K562 (cell line): ENCODE data around the gene ATG13. TPM values are rescaled to one million over a fixed set of nuclear protein-coding genes. Genes with fewer than 3 reads are reported as not detected.
A peak's percentile ranks its signal among the peaks of the same experiment; 100 is the strongest.

Experiments
- CTBP1 ChIP-seq: fragments of 450-650 bp; IDR thresholded peaks from 2 replicates; pipeline ENCODE4 v1.6.1; 2016; ENCODE audit warnings: borderline replicate concordance
- EGR1 ChIP-seq: fragments of 450-650 bp; conservative IDR thresholded peaks from 2 replicates; pipeline ENCODE4 v1.6.1; 2017; ENCODE audit warnings: mild to moderate bottlenecking
- ERF ChIP-seq: fragments of 450-650 bp; formaldehyde crosslinking; IDR thresholded peaks from 2 replicates; pipeline ENCODE4 v1.4.0; 2020; ENCODE audit warnings: mild to moderate bottlenecking, mixed read lengths
- EWSR1 ChIP-seq: fragments of 450-650 bp; IDR thresholded peaks from 2 replicates; pipeline ENCODE4 v1.6.1; 2018; ENCODE audit warnings: borderline replicate concordance, mild to moderate bottlenecking, low read depth, moderate library complexity; ENCODE audit not compliant: partially characterized antibody
- KDM1A ChIP-seq, 2 experiments: fragments of 450-650 bp; IDR thresholded peaks; 2 replicates each; pipeline ENCODE4 v1.6.1; 2016; ENCODE audit warnings: mild to moderate bottlenecking in 2 of 2
- LEF1 ChIP-seq: fragments of 450-650 bp; IDR thresholded peaks from 2 replicates; pipeline ENCODE4 v1.6.1; 2016; ENCODE audit warnings: mild to moderate bottlenecking
- MEF2D ChIP-seq: conservative IDR thresholded peaks from 2 replicates; pipeline ENCODE4 v1.6.1; 2016; ENCODE audit warnings: low read depth, missing genetic modification characterization, missing compliant biosample characterization
- MTA1 ChIP-seq: fragments of 450-650 bp; IDR thresholded peaks from 2 replicates; pipeline ENCODE4 v1.6.1; 2017; ENCODE audit warnings: borderline replicate concordance
- NFE2 ChIP-seq: IDR thresholded peaks from 2 replicates; pipeline ENCODE4 v1.6.1; 2014; ENCODE audit warnings: antibody characterized with exemption, low read depth
- NR2C2 ChIP-seq, 2 experiments: fragments of 200-800 bp in 1 of 2; sonication (Bioruptor generic) in 1 of 2; sonication (generic) in 1 of 2; formaldehyde crosslinking in 1 of 2; IDR thresholded peaks; 2 replicates each; pipeline versions ENCODE4 v1.6.1 to v1.8.0; 2016 to 2022; ENCODE audit warnings: mild to moderate bottlenecking in 1 of 2, missing compliant biosample characterization in 1 of 2, missing genetic modification characterization in 1 of 2, missing genetic modification reagents in 1 of 2
- POLR2AphosphoS5 ChIP-seq: IDR thresholded peaks from 2 replicates; pipeline ENCODE4 v1.6.1; 2011; ENCODE audit warnings: mild to moderate bottlenecking, low read depth, low read length, moderate library complexity; ENCODE audit not compliant: control insufficient read depth, insufficient read depth
- PTTG1 ChIP-seq: fragments of 450-650 bp; IDR thresholded peaks from 2 replicates; pipeline ENCODE4 v1.6.1; 2016; ENCODE audit warnings: low read depth, mild to moderate bottlenecking, missing genetic modification characterization, missing compliant biosample characterization
- SNRNP70 ChIP-seq: fragments of 200-400 bp; formaldehyde crosslinking; optimal IDR thresholded peaks from 2 replicates; pipeline ENCODE3; 2017; ENCODE audit warnings: low read depth, low read length
- TARDBP ChIP-seq: fragments of 450-650 bp; IDR thresholded peaks from 2 replicates; pipeline ENCODE4 v1.6.1; 2016
- WHSC1 ChIP-seq: IDR thresholded peaks from one replicate; pipeline ENCODE4 v1.6.1; 2012; ENCODE audit warnings: low read length, control low read depth, inconsistent platforms
- ZBTB7A ChIP-seq: IDR thresholded peaks from 2 replicates; pipeline ENCODE4 v1.6.1; 2011; ENCODE audit warnings: low read depth, mild to moderate bottlenecking, low read length, moderate library complexity, borderline replicate concordance; ENCODE audit not compliant: control insufficient read depth
- ZNF24 ChIP-seq: fragments of 450-650 bp; IDR thresholded peaks from 2 replicates; pipeline ENCODE4 v1.6.1; 2016
- ZNF324 ChIP-seq: fragments of 250-450 bp; sonication (Bioruptor Pico); IDR thresholded peaks from 2 replicates; pipeline ENCODE4 v1.4.0; 2020; ENCODE audit warnings: mild to moderate bottlenecking
- ZNF431 ChIP-seq: sonication (generic); formaldehyde crosslinking; IDR thresholded peaks from 2 replicates; pipeline ENCODE4 v1.8.0; 2022; ENCODE audit warnings: mild to moderate bottlenecking, missing genetic modification reagents
- polyA plus RNA-seq, 8 experiments: library from polyadenylated mRNA; depleted of rRNA in 4 of 8; stranded (reverse) in 5 of 8; unstranded in 3 of 8; fragments of >200 nt; fragmentation: Nextera tagmentation in 2 of 8; fragmentation: Illumina TruSeq in 1 of 8; extraction: Ambion mirVana in 2 of 8; extraction: Trizol in 1 of 8; gene quantifications; 2 replicates each; pipeline versions ENCODE4 v1.2.1 to v1.2.3, GENCODE V29; 2011 to 2014; ENCODE audit warnings: inconsistent platforms in 1 of 8, missing spikeins in 1 of 8
- total RNA-seq, 7 experiments: library from RNA; depleted of rRNA in 6 of 7; stranded (reverse); fragments of >200 nt in 6 of 7; fragmentation: Illumina TruSeq in 2 of 7; extraction: Trizol in 2 of 7; gene quantifications; 2 replicates each; pipeline versions ENCODE4 v1.2.1 to v1.2.3, GENCODE V29; 2011 to 2021; ENCODE audit warnings: low replicate concordance in 1 of 7
- TF ChIP-seq, protein P1 (sequence below): fragments of 450-650 bp; formaldehyde crosslinking; IDR thresholded peaks from 2 replicates; pipeline ENCODE4 v1.4.0; 2022; ENCODE audit warnings: missing genetic modification characterization
- TF ChIP-seq, protein P2 (sequence below): fragments of 450-650 bp; IDR thresholded peaks from 2 replicates; pipeline ENCODE4 v1.6.1; 2016; ENCODE audit warnings: low read depth, mild to moderate bottlenecking, moderate library complexity
- TF ChIP-seq, protein P3 (sequence below): fragments of 250-450 bp; sonication (Bioruptor Pico); IDR thresholded peaks from 2 replicates; pipeline ENCODE4 v1.5.0; 2021; ENCODE audit warnings: mild to moderate bottlenecking, moderate library complexity
- TF ChIP-seq, protein P4 (sequence below): fragments of 250-450 bp; sonication (Bioruptor Pico); IDR thresholded peaks from 2 replicates; pipeline ENCODE4 v1.5.0; 2020; ENCODE audit warnings: mild to moderate bottlenecking, borderline replicate concordance

The ATG13 gene
- total and polyA plus RNA-seq, 9 of the 15 experiments (the other 6 are each of a cell fraction or from before 2014, with no cell fraction given), result 13.1 to 61.5 (median 36.5) TPM

DNA sequence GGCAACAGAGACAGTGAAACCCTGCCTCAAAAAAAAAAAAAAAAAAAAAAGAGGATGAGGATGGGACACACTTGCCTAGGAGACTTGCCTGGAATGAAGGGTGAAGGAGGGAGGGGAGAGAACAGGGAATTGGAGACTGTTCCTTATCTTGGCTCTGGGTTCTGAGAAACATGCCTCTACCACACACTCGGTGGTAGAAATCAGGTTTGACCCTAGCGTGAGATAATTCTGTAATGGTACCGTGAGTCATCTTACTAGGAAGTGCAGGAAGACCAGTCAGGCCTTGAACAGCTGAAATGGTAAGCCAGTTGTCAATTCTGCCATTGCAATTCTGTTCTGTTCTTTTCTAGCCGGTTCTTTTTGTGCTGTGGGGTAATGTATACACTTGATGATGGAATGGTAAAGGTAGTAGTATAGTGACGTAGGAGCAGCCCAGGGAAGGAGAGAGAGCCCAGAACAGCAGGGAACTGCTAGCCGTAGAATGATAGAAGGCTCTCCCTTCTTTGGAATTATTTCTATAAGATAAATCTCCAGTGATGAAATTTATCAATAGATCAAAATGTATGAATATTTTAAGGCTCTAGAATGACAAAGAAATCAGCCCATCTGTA lies 19.6 kb upstream of the ATG13 start (continued):
- TF ChIP-seq, protein P1, sequence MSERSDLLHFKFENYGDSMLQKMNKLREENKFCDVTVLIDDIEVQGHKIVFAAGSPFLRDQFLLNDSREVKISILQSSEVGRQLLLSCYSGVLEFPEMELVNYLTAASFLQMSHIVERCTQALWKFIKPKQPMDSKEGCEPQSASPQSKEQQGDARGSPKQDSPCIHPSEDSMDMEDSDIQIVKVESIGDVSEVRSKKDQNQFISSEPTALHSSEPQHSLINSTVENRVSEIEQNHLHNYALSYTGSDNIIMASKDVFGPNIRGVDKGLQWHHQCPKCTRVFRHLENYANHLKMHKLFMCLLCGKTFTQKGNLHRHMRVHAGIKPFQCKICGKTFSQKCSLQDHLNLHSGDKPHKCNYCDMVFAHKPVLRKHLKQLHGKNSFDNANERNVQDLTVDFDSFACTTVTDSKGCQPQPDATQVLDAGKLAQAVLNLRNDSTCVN (CRISPR knock-in tag), result no peak
- TF ChIP-seq MEF2D (tag) (0 out of 2 replicates have a peak, but pooled peaks have one; percentile 26), ZNF324 (CRISPR knock-in tag) (no peak), ZBTB7A (no peak), EWSR1 (no peak), MTA1 (peak; percentile 49; the same call in 1 of the 2 replicates), KDM1A (IDR thresholded peaks at IDR 0.05) (peak; percentile 94 to 96), NR2C2 (CRISPR knock-in tag; IDR thresholded peaks at IDR 0.05) (no peak), NR2C2 (tag; IDR thresholded peaks at IDR 0.05) (peak; percentile 68), ERF (CRISPR knock-in tag) (no peak), PTTG1 (no peak), WHSC1 (no peak), LEF1 (peak; percentile 15; the same call in 1 of the 2 replicates), POLR2AphosphoS5 (no peak), CTBP1 (peak; percentile 81), TARDBP (no peak), SNRNP70 (no peak), ZNF24 (no peak), EGR1 (no peak), NFE2 (peak; percentile 59), ZNF431 (CRISPR knock-in tag) (no peak)
- TF ChIP-seq, protein P2, sequence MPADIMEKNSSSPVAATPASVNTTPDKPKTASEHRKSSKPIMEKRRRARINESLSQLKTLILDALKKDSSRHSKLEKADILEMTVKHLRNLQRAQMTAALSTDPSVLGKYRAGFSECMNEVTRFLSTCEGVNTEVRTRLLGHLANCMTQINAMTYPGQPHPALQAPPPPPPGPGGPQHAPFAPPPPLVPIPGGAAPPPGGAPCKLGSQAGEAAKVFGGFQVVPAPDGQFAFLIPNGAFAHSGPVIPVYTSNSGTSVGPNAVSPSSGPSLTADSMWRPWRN, result peak; percentile 25; the same call in 1 of the 2 replicates
- TF ChIP-seq, protein P3, sequence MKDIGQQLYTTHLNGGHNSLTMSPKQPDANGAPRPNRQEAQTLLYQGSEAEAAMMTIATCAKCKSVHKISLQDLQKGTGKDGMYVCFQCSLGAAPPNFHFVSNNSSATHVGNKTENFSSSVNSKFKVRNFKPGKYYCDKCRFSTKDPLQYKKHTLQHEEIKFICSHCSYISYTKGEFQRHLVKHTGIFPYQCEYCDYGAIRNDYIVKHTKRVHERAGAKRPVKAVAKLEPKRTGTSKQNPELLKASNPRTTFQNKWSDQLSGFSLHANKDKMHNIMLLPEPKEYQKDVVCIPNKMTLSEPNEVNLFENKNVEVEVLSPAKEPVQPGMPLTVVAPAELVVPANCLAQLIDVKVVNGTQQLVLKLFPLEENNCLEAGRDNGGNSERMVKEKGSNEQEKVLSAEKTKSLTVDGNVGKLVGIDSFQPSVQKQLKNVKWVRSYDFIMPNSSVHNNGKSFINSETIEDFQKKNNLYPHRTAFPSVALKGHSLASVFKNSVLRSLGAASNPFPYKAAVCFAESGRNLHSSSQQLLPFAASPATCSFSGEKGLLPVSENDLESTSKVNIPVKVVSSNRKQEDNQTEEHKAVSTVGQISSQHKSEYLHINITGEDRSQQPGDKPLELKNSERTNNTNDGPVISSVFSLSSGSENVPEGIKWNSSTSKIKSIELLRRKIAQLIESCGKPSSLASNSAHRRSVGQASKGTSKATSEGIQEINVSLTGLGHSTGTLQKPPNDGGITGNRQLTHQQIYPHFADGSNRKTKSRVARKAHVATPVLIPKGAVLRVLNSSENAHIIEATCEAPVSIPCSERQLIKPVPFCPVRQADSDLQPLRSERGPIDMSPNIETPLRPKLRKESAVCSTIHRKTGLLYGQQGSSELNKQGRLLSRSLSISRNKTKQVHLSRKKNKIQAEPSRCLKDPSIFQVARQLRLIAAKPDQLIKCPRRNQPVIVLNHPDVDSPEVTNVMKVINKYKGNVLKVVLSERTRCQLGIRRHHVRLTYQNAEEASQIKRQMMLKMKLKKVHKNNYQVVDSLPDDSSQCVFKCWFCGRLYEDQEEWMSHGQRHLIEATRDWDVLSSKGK, result no peak
- TF ChIP-seq, protein P4, sequence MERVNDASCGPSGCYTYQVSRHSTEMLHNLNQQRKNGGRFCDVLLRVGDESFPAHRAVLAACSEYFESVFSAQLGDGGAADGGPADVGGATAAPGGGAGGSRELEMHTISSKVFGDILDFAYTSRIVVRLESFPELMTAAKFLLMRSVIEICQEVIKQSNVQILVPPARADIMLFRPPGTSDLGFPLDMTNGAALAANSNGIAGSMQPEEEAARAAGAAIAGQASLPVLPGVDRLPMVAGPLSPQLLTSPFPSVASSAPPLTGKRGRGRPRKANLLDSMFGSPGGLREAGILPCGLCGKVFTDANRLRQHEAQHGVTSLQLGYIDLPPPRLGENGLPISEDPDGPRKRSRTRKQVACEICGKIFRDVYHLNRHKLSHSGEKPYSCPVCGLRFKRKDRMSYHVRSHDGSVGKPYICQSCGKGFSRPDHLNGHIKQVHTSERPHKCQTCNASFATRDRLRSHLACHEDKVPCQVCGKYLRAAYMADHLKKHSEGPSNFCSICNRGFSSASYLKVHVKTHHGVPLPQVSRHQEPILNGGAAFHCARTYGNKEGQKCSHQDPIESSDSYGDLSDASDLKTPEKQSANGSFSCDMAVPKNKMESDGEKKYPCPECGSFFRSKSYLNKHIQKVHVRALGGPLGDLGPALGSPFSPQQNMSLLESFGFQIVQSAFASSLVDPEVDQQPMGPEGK (CRISPR knock-in tag), result no peak
